SW 1271 (cell line): Measurements from ENCODE around the gene CELF2.

ENCODE experiments used
- DNase-seq, 2 experiments: peaks; one replicate each; lab custom pipeline; 2025; lab: John Stamatoyannopoulos, UW

The CELF2 gene

GRCh38 chr10:11058965-11059364 lies 41.3 kb downstream of the CELF2 start:
- no peak for DNase-seq

GRCh38 chr10:11063856-11064255 lies 46.2 kb downstream of the CELF2 start:
- DNase-seq = no peak

GRCh38 chr10:11064832-11065231 lies 47.2 kb downstream of the CELF2 start:
- no peak for DNase-seq

GRCh38 chr10:11065567-11065966 lies 47.9 kb downstream of the CELF2 start:
- no peak for DNase-seq

GRCh38 chr10:11066520-11066919 lies 48.8 kb downstream of the CELF2 start:
- no peak for DNase-seq

- DNase-seq = no peak
These were observed 51.4 kb downstream of the CELF2 start for GRCh38 chr10:11068861-11069633.

GRCh38 chr10:11073410-11073809 lies 55.7 kb downstream of the CELF2 start:
- DNase-seq = no peak

GRCh38 chr10:11074536-11075267 lies 57.0 kb downstream of the CELF2 start:
- no peak for DNase-seq

GRCh38 chr10:11076221-11076620 lies 58.5 kb downstream of the CELF2 start:
- DNase-seq = no peak

GRCh38 chr10:11080564-11080984 lies 62.9 kb downstream of the CELF2 start:
- no peak for DNase-seq

- no peak for DNase-seq
These were observed 63.7 kb downstream of the CELF2 start for GRCh38 chr10:11081408-11081807.

GRCh38 chr10:11082526-11082925 lies 64.9 kb downstream of the CELF2 start:
- no peak for DNase-seq

GRCh38 chr10:11083051-11083450 lies 65.4 kb downstream of the CELF2 start:
- DNase-seq = no peak

GRCh38 chr10:11085545-11085944 lies 67.9 kb downstream of the CELF2 start:
- no peak for DNase-seq

GRCh38 chr10:11086177-11086840 lies 68.6 kb downstream of the CELF2 start:
- no peak for DNase-seq

- no peak for DNase-seq
These were observed 69.7 kb downstream of the CELF2 start for GRCh38 chr10:11087372-11087771.

- DNase-seq = no peak
These were observed 71.0 kb downstream of the CELF2 start for GRCh38 chr10:11088709-11089108.

- DNase-seq = no peak
These were observed 71.6 kb downstream of the CELF2 start for GRCh38 chr10:11089272-11089671.

GRCh38 chr10:11091517-11092102 lies 73.9 kb downstream of the CELF2 start:
- DNase-seq = no peak

GRCh38 chr10:11093771-11094736 lies 76.4 kb downstream of the CELF2 start:
- no peak for DNase-seq

- no peak for DNase-seq
These were observed 77.7 kb downstream of the CELF2 start for GRCh38 chr10:11095374-11095801.
